GM12891 (cell line): Measurements from ENCODE around the gene STEAP3.

ENCODE experiments used
- POLR2AphosphoS5 ChIP-seq: IDR thresholded peaks from 2 replicates; pipeline ENCODE4 v1.6.1; 2011; ENCODE audit warnings: low read depth, low read length, control low read depth
- TAF1 ChIP-seq: IDR thresholded peaks from 2 replicates; pipeline ENCODE4 v1.6.1; 2011; ENCODE audit warnings: low read depth, low read length, control low read depth

DNA sequence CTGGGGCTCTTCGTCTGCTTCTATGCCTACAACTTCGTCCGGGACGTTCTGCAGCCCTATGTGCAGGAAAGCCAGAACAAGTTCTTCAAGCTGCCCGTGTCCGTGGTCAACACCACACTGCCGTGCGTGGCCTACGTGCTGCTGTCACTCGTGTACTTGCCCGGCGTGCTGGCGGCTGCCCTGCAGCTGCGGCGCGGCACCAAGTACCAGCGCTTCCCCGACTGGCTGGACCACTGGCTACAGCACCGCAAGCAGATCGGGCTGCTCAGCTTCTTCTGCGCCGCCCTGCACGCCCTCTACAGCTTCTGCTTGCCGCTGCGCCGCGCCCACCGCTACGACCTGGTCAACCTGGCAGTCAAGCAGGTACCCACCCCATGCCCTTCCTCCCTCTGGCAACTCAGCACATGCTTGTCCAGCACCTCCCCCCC, 24.2 kb downstream of the STEAP3 start:
- TF ChIP-seq POLR2AphosphoS5 = no peak
- no peak for TF ChIP-seq TAF1
